Fibroblast of pulmonary artery (primary cell): ENCODE data around the gene CEP164.

ENCODE experiments used
- DNase-seq: peaks from one replicate; pipeline ENCODE4 v3.0.0-alpha.2; 2010; ENCODE audit warnings: low read depth
- H3K4me3 ChIP-seq: replicated peaks from 2 replicates; pipeline ENCODE4 v1.5.1; 2011; ENCODE audit warnings: low read depth, mild to moderate bottlenecking, control low read depth, low read length, moderate library complexity
- CTCF ChIP-seq: IDR thresholded peaks from 2 replicates; pipeline ENCODE4 v1.5.1; 2011; ENCODE audit warnings: mild to moderate bottlenecking, control low read depth, low read length, inconsistent platforms; ENCODE audit errors: missing control alignments

Gene CEP164

DNA sequence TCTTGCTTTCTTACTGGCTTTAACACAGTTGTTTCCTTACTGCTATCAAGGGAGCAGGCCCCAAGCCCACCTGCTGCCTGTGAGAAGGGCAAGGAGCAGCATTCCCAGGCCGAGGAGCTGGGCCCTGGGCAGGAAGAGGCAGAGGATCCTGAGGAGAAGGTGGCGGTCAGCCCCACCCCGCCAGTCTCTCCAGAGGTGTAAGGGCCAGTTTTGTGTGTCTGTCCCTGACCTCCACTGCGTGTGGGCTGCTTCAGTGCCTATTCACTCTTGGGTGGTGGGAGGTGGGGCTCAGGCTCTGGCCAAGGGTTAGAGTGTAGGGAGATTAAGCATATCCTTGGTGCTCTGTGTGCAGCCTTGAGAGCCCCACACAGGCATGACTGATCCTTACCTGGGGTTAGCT lies 55.1 kb downstream of the CEP164 start:
- TF ChIP-seq CTCF = no peak
- no peak for DNase-seq
- H3K4me3 ChIP-seq = no peak overlapping the region

DNA sequence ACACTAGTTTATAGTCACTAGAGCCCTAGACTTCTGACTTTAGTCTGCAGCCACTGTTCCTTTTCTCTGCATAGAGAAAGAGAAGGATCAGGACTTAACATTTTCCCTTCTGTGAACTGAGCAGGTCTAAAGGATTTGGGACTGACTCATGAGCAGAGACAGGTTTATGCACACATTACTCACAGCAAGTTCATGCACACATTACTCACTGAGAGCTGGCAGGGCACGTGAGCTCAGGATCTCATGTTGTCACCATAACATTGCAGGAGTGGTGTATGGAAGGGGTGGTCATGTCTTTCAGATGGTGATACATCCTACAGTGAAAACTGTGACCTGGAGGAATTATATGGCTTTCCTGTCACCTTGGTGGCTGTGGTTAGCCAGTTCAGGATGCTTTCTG lies 56.4 kb downstream of the CEP164 start:
- no peak for TF ChIP-seq CTCF
- peak; percentile 68 for DNase-seq
- no peak overlapping the region for H3K4me3 ChIP-seq

DNA sequence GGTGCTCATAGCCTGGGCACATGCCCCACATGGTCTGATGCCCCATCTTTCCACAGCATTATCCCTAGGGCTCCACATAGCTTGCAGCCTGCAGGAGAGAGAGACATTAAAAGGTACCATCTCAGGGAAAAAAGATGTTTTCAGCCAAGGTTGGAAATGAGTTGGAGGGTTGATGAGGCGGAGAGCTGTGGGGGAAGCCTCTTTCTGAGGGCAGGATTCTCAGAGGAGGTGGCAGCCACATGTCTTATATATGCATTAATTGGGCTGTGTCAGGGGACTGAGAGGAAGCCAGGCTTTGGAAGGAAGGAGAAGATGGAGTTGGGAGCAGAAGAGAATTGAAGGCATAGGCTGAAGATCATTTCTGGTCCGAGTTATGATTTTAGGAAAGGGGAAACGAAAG lies 57.8 kb downstream of the CEP164 start:
- TF ChIP-seq CTCF = no peak
- H3K4me3 ChIP-seq = no peak overlapping the region
- DNase-seq = no peak

DNA sequence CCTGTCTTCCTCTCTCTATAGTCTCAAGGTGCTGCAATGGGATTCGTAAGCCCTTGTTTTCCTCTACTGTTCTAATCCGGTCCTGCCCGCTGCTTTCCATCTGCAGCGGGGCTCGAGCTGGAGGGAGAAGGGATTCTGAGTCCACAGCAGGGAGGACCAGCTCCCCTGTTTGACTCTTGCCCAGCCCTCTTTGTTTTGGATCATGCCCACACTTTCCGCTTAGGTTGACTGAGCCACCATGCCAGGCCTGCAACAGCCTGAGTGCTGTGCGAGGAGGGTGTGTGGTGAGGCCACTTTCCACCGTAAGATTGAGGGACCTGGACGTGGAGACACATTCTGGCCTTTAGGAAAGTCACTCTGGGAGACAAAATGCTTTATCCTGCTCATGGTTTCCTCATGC lies 58.3 kb downstream of the CEP164 start:
- no peak for TF ChIP-seq CTCF
- no peak for DNase-seq
- no peak overlapping the region for H3K4me3 ChIP-seq

DNA sequence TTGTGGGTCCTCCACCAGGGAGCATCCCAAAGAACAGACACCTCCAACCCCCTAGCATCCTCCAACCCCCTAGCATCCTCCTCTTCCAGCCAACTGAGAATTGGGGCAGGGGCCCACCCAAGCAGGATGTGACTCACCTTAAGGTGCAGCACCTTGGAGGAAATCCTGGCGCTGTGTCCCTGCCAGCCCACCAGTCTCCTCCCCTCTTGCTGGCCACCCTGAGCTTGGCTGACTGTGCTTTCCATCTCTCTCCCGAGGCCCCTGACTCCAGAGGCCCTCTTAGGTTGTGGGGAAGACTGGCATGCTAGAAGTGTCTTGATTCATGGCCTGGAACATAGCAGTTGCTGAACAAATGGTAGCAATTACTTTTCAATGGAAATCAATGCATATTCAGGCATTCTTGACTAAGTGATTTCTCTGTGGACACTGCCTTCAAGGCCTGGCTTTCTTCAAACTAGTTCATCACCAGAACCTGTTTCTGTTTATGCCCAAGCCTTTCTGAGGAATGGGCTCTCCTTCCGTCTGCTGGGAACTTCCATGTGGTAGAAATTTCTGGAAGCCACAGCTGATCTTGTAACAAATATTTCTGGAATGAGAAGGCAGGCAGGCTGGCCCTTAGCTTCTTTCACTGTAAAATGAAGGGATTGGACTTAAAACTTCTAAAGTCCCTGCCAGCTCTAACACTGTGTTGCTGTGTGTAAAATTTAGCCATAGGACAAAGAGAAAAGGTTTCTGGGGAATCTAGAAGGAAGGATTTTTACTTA lies 60.5 kb downstream of the CEP164 start:
- TF ChIP-seq CTCF = no peak
- no peak overlapping the region for H3K4me3 ChIP-seq
- DNase-seq = peak; percentile 33

DNA sequence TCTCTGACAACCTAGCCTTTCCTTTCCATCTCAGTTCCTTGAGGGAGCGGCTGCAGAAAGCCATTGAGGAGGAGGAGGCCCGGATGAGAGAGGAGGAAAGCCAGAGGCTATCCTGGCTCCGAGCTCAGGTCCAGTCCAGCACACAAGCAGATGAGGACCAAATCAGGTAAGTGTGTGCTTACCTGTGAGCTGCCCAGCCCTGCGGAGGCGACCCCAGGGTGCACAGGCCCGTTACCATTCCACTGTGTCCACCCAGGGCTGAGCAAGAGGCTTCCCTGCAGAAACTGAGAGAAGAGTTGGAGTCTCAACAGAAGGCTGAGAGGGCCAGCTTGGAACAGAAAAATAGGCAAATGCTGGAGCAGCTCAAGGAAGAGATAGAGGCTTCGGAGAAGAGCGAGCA lies 63.1 kb downstream of the CEP164 start:
- H3K4me3 ChIP-seq = no peak overlapping the region
- DNase-seq = no peak
- no peak for TF ChIP-seq CTCF

GRCh38 chr11:117391181-117391580 lies 63.5 kb downstream of the CEP164 start:
- no peak for TF ChIP-seq CTCF
- no peak for DNase-seq
- no peak overlapping the region for H3K4me3 ChIP-seq
